Stomach (tissue), 9 donors: Measurements from ENCODE around the gene MYO1E. TPM values are rescaled to one million over a fixed set of nuclear protein-coding genes. Genes with fewer than 3 reads are reported as not detected.
"Not testable (repeated sequence)": the region's sequence is repeated elsewhere in the genome, so short reads cannot be mapped to it uniquely, and the experiment has no call there.

Experiments
- DNase-seq, 2 donors: peaks; one replicate each; pipeline versions ENCODE4 v3.0.0 to v3.0.0-alpha.2; 2013 to 2019
- H3K27ac ChIP-seq, 5 donors: fragments of 200-600 bp in 4 of 5; sonication (generic) in 4 of 5; one replicate each; pipeline ENCODE4 v1.5.1; 2013 to 2019; ENCODE audit warnings: mild to moderate bottlenecking in 1 of 5, moderate library complexity in 1 of 5
- H3K27me3 ChIP-seq, 3 donors: fragments of 200-600 bp; sonication (generic); one replicate each; pipeline ENCODE4 v1.5.1; 2017 to 2019; ENCODE audit warnings: mixed run types in 1 of 3
- H3K36me3 ChIP-seq, 4 donors: fragments of 200-600 bp; sonication (generic); 1 replicate in 3 of 4; 2 replicates in 1 of 4; pipeline ENCODE4 v1.5.1; 2016 to 2019
- H3K4me1 ChIP-seq, 4 donors: fragments of 200-600 bp; sonication (generic); one replicate each; pipeline ENCODE4 v1.5.1; 2016 to 2019
- H3K4me3 ChIP-seq, 4 donors: fragments of 200-600 bp; sonication (generic) in 3 of 4; one replicate each; pipeline ENCODE4 v1.5.1; 2016 to 2019; ENCODE audit warnings: mild to moderate bottlenecking in 1 of 4
- H3K9me3 ChIP-seq, 4 donors: fragments of 200-600 bp; sonication (generic); one replicate each; pipeline ENCODE4 v1.5.1; 2016 to 2019
- EP300 ChIP-seq: sonication (generic); formaldehyde crosslinking; IDR thresholded peaks from one replicate; pipeline ENCODE4 v1.6.1; 2017; ENCODE audit warnings: antibody characterized with exemption
- POLR2A ChIP-seq, 4 donors: fragments of 450-650 bp; IDR thresholded peaks; one replicate each; pipeline ENCODE4 v1.6.1; 2016; ENCODE audit warnings: antibody characterized with exemption in 4 of 4, control low read depth in 2 of 4, mild to moderate bottlenecking in 1 of 4, moderate library complexity in 1 of 4
- POLR2AphosphoS5 ChIP-seq, 3 donors: sonication (generic); formaldehyde crosslinking; IDR thresholded peaks; one replicate each; pipeline ENCODE4 v1.6.1; 2016; ENCODE audit warnings: antibody characterized with exemption in 3 of 3
- WGBS, 5 donors: extraction: QIAGEN DNeasy Blood & Tissue Kit in 3 of 5; methylation state at CpG; one replicate each; pipeline versions ENCODE4 v1.1.5 to v1.1.7; 2013 to 2018; 5-methylcytosine and 5-hydroxymethylcytosine counted together
- intact Hi-C: fragments of 100-400 bp; cut with DNase I; formaldehyde crosslinking; loops from one replicate; pipeline ENCODE4 v1.15.1; 2023; ENCODE audit warnings: low total_unique reads
- polyA plus RNA-seq, 3 donors: library from polyadenylated mRNA; stranded (reverse); fragments of 200-250 nt; gene quantifications; one replicate each; pipeline ENCODE4 v1.2.3, GENCODE V29; 2013
- total RNA-seq, 5 donors: library from RNA; depleted of rRNA; stranded (reverse); fragments of >200 nt; gene quantifications; one replicate each; pipeline versions ENCODE4 v1.1.0 to v1.2.3, GENCODE V29; 2014 to 2016
- TF ChIP-seq, protein P1 (sequence below), 7 experiments: fragments of 450-650 bp in 4 of 7; fragments of 200-600 bp in 3 of 7; sonication (generic) in 3 of 7; IDR thresholded peaks; one replicate each; pipeline ENCODE4 v1.5.1; 2016 to 2019; ENCODE audit warnings: antibody characterized with exemption in 7 of 7, control low read depth in 2 of 7, mild to moderate bottlenecking in 1 of 7
- donor health status: healthy with polysubstance abuse.
- donor health status: Bipolar disorder and iron deficiency.
- donor health status: healthy.

The MYO1E gene
- total and polyA plus RNA-seq, 8 donors, result 15.1 to 380 (median 46.3) TPM

DNA sequence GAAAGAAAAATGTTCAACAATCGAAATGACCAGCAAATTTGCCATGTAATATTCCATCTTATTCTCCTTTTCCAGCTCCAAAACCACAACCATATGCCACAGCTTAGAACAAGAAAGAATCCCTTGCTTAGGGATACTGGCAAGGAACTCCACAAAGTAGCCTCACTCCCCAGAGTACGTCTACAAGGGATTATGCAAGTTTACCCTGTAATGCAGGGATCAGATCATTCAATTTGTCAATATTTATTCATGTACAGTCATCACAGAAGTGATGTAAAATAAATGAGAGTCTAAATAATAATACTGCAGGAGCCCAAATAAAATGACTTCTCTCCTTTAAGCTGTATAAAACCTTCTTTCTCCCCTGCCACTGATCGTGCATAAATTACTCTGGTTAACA is 23.5 kb upstream of the MYO1E start:
- peaks cover 0 to 13% (median 5%) of the 10 kb centered on the region in 4 donors for H3K4me1 ChIP-seq
- no peak for DNase-seq
- H3K27ac ChIP-seq, result no peak overlapping the region
- TF ChIP-seq EP300 (no peak), POLR2AphosphoS5 (IDR thresholded peaks at IDR 0.05) (no peak), POLR2A (IDR thresholded peaks at IDR 0.05) (no peak)
- TF ChIP-seq, protein P1, sequence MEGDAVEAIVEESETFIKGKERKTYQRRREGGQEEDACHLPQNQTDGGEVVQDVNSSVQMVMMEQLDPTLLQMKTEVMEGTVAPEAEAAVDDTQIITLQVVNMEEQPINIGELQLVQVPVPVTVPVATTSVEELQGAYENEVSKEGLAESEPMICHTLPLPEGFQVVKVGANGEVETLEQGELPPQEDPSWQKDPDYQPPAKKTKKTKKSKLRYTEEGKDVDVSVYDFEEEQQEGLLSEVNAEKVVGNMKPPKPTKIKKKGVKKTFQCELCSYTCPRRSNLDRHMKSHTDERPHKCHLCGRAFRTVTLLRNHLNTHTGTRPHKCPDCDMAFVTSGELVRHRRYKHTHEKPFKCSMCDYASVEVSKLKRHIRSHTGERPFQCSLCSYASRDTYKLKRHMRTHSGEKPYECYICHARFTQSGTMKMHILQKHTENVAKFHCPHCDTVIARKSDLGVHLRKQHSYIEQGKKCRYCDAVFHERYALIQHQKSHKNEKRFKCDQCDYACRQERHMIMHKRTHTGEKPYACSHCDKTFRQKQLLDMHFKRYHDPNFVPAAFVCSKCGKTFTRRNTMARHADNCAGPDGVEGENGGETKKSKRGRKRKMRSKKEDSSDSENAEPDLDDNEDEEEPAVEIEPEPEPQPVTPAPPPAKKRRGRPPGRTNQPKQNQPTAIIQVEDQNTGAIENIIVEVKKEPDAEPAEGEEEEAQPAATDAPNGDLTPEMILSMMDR (IDR thresholded peaks at IDR 0.05), result no peak
- H3K4me3 ChIP-seq, result no peak overlapping the region
- 38 to 47% (median 44%) methylated on average over 3 of the region's 3 CpGs for WGBS, 5 donors
- H3K36me3 ChIP-seq, result no peaks in the 10 kb centered on the region
- H3K27me3 ChIP-seq, result no peaks in the 10 kb centered on the region
- intact Hi-C loops, result no loop called here
- no peaks in the 10 kb centered on the region for H3K9me3 ChIP-seq

DNA sequence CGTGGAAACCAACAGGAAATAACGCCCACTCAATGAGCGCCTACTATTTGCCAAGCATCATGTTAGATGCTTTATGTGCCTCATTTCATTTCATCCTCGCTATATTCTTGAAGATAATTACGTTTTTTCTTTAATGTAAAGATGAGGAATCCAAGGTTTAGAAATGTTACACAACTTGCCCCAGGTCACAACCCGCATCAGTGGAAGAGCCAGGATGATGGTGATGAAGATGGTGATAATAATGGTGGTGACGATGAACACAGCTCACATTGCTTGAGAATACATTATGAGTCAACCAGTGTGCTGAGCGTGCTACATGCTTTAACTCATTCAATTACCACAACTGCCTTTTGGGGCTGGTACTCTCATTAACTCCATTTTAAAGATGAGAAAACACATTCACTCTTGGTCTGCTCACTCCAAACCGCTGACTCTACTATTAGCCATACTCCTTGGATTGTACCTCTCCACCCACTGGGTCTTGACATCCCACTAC is 21.5 kb upstream of the MYO1E start:
- Histone ChIP-seq H3K4me3 (no peak overlapping the region), H3K27ac (no peak overlapping the region), H3K9me3 (no peaks in the 10 kb centered on the region), H3K4me1 (no peaks in the 10 kb centered on the region), H3K36me3 (no peaks in the 10 kb centered on the region), H3K27me3 (no peaks in the 10 kb centered on the region)
- WGBS, 5 donors, result 88 to 91% (median 89%) methylated on average over 9 of the region's 9 CpGs
- no peak for TF ChIP-seq POLR2AphosphoS5 (IDR thresholded peaks at IDR 0.05)
- no peak for TF ChIP-seq POLR2A (IDR thresholded peaks at IDR 0.05)
- no peak for TF ChIP-seq EP300
- TF ChIP-seq, protein P1 (IDR thresholded peaks at IDR 0.05), result no peak
- intact Hi-C loops, result no loop called here
- DNase-seq, result no peak

DNA sequence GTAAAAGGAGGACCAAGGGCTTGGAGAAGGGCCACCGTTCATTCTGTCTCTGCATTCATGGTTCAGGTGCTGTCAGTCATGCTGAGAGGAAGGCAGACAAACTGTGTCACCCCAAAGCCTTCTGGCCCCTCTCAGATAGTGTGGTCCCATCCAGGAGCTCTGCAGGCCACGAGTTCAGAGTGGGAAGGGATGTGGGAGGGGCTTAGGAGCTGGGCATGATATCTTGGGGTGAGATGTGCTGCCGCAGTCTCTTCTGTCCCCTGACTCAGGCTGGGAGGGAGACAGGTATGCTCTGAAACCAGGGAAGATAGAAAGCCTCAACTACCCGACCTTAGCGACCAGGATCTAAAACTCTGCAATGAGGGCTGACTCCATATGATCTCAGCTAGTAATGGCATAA is 19.6 kb upstream of the MYO1E start:
- H3K4me3 ChIP-seq, result no peak overlapping the region
- H3K36me3 ChIP-seq, result no peaks in the 10 kb centered on the region
- no peak overlapping the region for H3K27ac ChIP-seq
- no peaks in the 10 kb centered on the region for H3K9me3 ChIP-seq
- 61 to 79% (median 72%) methylated on average over 5 of the region's 5 CpGs for WGBS, 5 donors
- intact Hi-C loops, result no loop called here
- no peaks in the 10 kb centered on the region for H3K4me1 ChIP-seq
- H3K27me3 ChIP-seq, result no peaks in the 10 kb centered on the region
- no peak for DNase-seq
- TF ChIP-seq, protein P1 (IDR thresholded peaks at IDR 0.05), result no peak
- TF ChIP-seq EP300 (no peak), POLR2A (IDR thresholded peaks at IDR 0.05) (no peak), POLR2AphosphoS5 (IDR thresholded peaks at IDR 0.05) (no peak)

DNA sequence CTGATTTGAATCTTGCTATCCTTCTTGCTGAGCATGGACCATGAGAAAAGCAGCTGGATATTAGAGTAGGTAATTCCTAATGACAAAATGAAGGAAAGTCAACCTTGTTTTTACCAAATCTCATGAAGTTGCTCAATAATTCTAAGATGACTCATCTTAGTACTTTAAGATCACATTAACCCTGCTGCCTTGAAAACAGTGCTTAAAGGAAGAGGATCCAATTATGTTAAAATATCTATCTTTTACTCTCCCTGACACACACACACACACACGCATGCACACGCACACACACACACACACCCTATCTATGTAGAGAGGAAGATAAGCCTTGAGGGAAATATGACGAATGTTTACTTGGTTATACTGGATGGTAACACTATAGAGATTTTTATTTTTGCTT is 16.0 kb upstream of the MYO1E start:
- Histone ChIP-seq H3K4me3 (no peak overlapping the region), H3K36me3 (peaks cover 0 to 6% (median 0%) of the 10 kb centered on the region in 4 donors), H3K4me1 (no peaks in the 10 kb centered on the region), H3K27ac (no peak overlapping the region), H3K27me3 (no peaks in the 10 kb centered on the region), H3K9me3 (no peaks in the 10 kb centered on the region)
- 50 to 72% (median 58%) methylated on average over 3 of the region's 3 CpGs for WGBS, 5 donors
- TF ChIP-seq, protein P1 (IDR thresholded peaks at IDR 0.05), result no peak
- TF ChIP-seq POLR2A (IDR thresholded peaks at IDR 0.05), result no peak
- TF ChIP-seq EP300, result no peak
- TF ChIP-seq POLR2AphosphoS5 (IDR thresholded peaks at IDR 0.05), result no peak
- intact Hi-C loops, result no loop called here
- DNase-seq, result no peak

DNA sequence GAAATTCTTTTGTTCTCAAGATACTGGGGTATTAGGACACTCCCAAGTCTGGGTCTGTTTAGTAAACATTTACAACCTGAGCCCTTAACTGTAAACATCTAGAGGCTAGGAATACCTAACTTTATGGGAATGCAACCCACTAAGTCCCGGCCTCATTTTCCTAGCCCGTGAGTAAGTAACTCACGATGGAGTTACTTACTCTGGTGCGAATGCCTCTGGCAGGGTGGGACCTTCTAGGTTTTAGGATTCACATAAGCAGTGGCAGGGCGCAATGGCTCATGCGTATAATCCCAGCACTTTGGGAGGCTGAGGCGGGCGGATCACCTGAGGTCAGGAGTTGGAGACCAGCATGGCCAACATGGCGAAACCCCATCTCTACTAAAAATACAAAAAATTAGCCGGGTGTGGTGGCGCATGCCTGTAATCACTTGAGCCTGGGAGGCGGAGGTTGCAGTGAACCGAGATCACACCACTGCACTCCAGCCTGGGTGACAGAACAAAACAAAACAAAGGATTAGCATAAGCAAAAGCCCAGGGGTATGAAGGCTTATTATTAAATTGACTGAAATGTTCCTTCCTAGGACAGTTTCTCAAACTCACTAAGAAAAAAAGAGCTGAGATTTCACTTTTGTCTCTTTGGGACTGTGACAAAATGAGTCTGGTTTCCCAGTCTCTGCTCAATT is 14.7 kb upstream of the MYO1E start:
- H3K9me3 ChIP-seq, H3K4me1 ChIP-seq, H3K36me3 ChIP-seq, H3K27ac ChIP-seq, H3K4me3 ChIP-seq, intact Hi-C loops, DNase-seq, H3K27me3 ChIP-seq: not testable (repeated sequence)
- WGBS, 5 donors, result 93 to 96% (median 94%) methylated on average over 13 of the region's 13 CpGs
